Measurements from ENCODE around the gene PNPLA8. TPM values are rescaled to one million over a fixed set of nuclear protein-coding genes. Genes with fewer than 3 reads are reported as not detected.

PNPLA8 gene
- polyA plus RNA-seq, 1 donor from 2014 or later = 85.1 TPM

- Histone ChIP-seq H3K9ac (ENCODE audit: low read length) (no peak overlapping the region), H4K20me1 (ENCODE audit: insufficient read depth) (no peaks in the 10 kb centered on the region), H3K27me3 (ENCODE audit: insufficient read depth, low read depth, low read length) (no peaks in the 10 kb centered on the region), H3F3A (ENCODE audit: insufficient read depth, low read length, poor library complexity, severe bottlenecking) (no peaks in the 10 kb centered on the region), H3K9me3 (ENCODE audit: low read length) (no peaks in the 10 kb centered on the region), H3K4me3 (ENCODE audit: low read length) (no peak overlapping the region), H3K79me2 (replicated peaks; ENCODE audit: insufficient read depth, low read length) (no peaks in the 10 kb centered on the region), H3K9me2 (ENCODE audit: insufficient read depth, low read length) (no peaks in the 10 kb centered on the region), H3K36me3 (ENCODE audit: insufficient read depth, low read length) (peaks cover 15% of the 10 kb centered on the region), H2AFZ (ENCODE audit: low read depth, low read length) (no peak overlapping the region), H3K27ac (ENCODE audit: low read length) (no peak overlapping the region), H3K4me2 (ENCODE audit: low read length) (no peak overlapping the region)
- TF ChIP-seq RAD21 (conservative IDR thresholded peaks at IDR 0.05) (no peak), POLR2AphosphoS5 (IDR thresholded peaks at IDR 0.05) (no peak), SMC3 (conservative IDR thresholded peaks at IDR 0.05; ENCODE audit: poor library complexity) (no peak), EP300 (conservative IDR thresholded peaks at IDR 0.05; ENCODE audit: poor library complexity, severe bottlenecking) (no peak), EZH2 (IDR thresholded peaks at IDR 0.05; ENCODE audit: borderline replicate concordance, insufficient read depth, low read length, poor library complexity, severe bottlenecking) (no peak), TAF1 (IDR thresholded peaks at IDR 0.05; ENCODE audit: low read depth) (no peak), CTCF (IDR thresholded peaks at IDR 0.05; ENCODE audit: poor library complexity, severe bottlenecking) (no peak), MXI1 (conservative IDR thresholded peaks at IDR 0.05; ENCODE audit: poor library complexity, severe bottlenecking) (no peak)
Observed at GRCh38 chr7:108480311-108480710, 45.6 kb downstream of the PNPLA8 start.

- Histone ChIP-seq H3K4me2 (ENCODE audit: low read length) (no peak overlapping the region), H3K36me3 (ENCODE audit: insufficient read depth, low read length) (peaks cover 15% of the 10 kb centered on the region), H3K9me2 (ENCODE audit: insufficient read depth, low read length) (no peaks in the 10 kb centered on the region), H3F3A (ENCODE audit: insufficient read depth, low read length, poor library complexity, severe bottlenecking) (no peaks in the 10 kb centered on the region), H3K9ac (ENCODE audit: low read length) (no peak overlapping the region), H3K4me3 (ENCODE audit: low read length) (no peak overlapping the region), H3K79me2 (replicated peaks; ENCODE audit: insufficient read depth, low read length) (no peaks in the 10 kb centered on the region), H3K9me3 (ENCODE audit: low read length) (no peaks in the 10 kb centered on the region), H3K27ac (ENCODE audit: low read length) (no peak overlapping the region), H3K27me3 (ENCODE audit: insufficient read depth, low read depth, low read length) (no peaks in the 10 kb centered on the region), H4K20me1 (ENCODE audit: insufficient read depth) (no peaks in the 10 kb centered on the region), H2AFZ (ENCODE audit: low read depth, low read length) (no peak overlapping the region)
- no peak for TF ChIP-seq SMC3 (conservative IDR thresholded peaks at IDR 0.05; ENCODE audit: poor library complexity)
- TF ChIP-seq POLR2AphosphoS5 (IDR thresholded peaks at IDR 0.05) = no peak
- TF ChIP-seq MXI1 (conservative IDR thresholded peaks at IDR 0.05; ENCODE audit: poor library complexity, severe bottlenecking) = no peak
- no peak for TF ChIP-seq EZH2 (IDR thresholded peaks at IDR 0.05; ENCODE audit: borderline replicate concordance, insufficient read depth, low read length, poor library complexity, severe bottlenecking)
- no peak for TF ChIP-seq TAF1 (IDR thresholded peaks at IDR 0.05; ENCODE audit: low read depth)
- no peak for TF ChIP-seq CTCF (IDR thresholded peaks at IDR 0.05; ENCODE audit: poor library complexity, severe bottlenecking)
- no peak for TF ChIP-seq EP300 (conservative IDR thresholded peaks at IDR 0.05; ENCODE audit: poor library complexity, severe bottlenecking)
- TF ChIP-seq REST (IDR thresholded peaks at IDR 0.05; ENCODE audit: borderline replicate concordance) = no peak
- no peak for TF ChIP-seq RAD21 (conservative IDR thresholded peaks at IDR 0.05)
Observed at GRCh38 chr7:108479751-108480150, 46.2 kb downstream of the PNPLA8 start.

All from neural cell (in vitro differentiated cells).